Neural cell (in vitro differentiated cells): ENCODE data around the gene RARRES2.

Experiments
- EP300 ChIP-seq: fragments of 450-650 bp; conservative IDR thresholded peaks from 2 replicates; pipeline ENCODE4 v1.6.1; 2014; ENCODE audit warnings: antibody characterized with exemption, mild to moderate bottlenecking, moderate library complexity; ENCODE audit not compliant: poor library complexity, severe bottlenecking
- EZH2 ChIP-seq: fragments of 200-600, 300-800 bp; shearing (Covaris generic), sonication (generic); IDR thresholded peaks from 2 replicates; pipeline ENCODE4 v1.6.1; 2014; ENCODE audit warnings: antibody characterized with exemption, low read length, borderline replicate concordance, mild to moderate bottlenecking; ENCODE audit not compliant: insufficient read depth, poor library complexity, severe bottlenecking
- POLR2AphosphoS5 ChIP-seq: IDR thresholded peaks from 2 replicates; pipeline ENCODE4 v1.6.1; 2012
- REST ChIP-seq: IDR thresholded peaks from 2 replicates; pipeline ENCODE4 v1.6.1; 2012; ENCODE audit warnings: borderline replicate concordance
- TAF1 ChIP-seq: IDR thresholded peaks from 2 replicates; pipeline ENCODE4 v1.6.1; 2012; ENCODE audit warnings: low read depth
- TF ChIP-seq, protein P1 (sequence below): fragments of 450-650 bp; IDR thresholded peaks from 2 replicates; pipeline ENCODE4 v1.5.1; 2014; ENCODE audit warnings: antibody characterized with exemption, mild to moderate bottlenecking, moderate library complexity; ENCODE audit not compliant: poor library complexity, severe bottlenecking

DNA sequence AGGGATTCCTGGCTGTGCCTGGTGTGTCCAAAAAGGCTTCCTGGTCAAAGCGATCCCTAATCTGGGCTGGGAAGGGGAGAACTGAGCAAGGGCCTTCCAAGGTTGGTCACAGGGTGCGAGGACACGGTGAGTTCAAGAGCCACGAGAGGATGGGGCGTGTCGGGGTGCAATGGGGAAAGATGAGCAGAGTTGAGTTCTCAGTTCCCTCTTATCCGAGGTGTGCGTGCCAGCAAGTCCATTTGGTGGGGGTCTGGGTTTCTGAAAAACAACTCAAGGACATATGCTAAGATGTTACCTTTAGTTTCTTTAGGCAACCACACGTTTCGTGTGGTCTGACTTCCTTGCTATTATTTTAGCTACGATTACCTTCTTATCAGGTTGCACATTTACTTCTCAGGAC lies 39.0 kb upstream of the RARRES2 start:
- TF ChIP-seq POLR2AphosphoS5 (no peak), TAF1 (no peak), EZH2 (no peak), REST (no peak), EP300 (no peak)
- TF ChIP-seq, protein P1, sequence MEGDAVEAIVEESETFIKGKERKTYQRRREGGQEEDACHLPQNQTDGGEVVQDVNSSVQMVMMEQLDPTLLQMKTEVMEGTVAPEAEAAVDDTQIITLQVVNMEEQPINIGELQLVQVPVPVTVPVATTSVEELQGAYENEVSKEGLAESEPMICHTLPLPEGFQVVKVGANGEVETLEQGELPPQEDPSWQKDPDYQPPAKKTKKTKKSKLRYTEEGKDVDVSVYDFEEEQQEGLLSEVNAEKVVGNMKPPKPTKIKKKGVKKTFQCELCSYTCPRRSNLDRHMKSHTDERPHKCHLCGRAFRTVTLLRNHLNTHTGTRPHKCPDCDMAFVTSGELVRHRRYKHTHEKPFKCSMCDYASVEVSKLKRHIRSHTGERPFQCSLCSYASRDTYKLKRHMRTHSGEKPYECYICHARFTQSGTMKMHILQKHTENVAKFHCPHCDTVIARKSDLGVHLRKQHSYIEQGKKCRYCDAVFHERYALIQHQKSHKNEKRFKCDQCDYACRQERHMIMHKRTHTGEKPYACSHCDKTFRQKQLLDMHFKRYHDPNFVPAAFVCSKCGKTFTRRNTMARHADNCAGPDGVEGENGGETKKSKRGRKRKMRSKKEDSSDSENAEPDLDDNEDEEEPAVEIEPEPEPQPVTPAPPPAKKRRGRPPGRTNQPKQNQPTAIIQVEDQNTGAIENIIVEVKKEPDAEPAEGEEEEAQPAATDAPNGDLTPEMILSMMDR: no peak
